AG09309 (cell line): Measurements from ENCODE around the gene NT5C1A.

Source experiments
- DNase-seq: peaks from one replicate; pipeline ENCODE4 v3.0.0-alpha.2; 2010; ENCODE audit warnings: low read depth
- H3K4me3 ChIP-seq: 2 replicates; pipeline ENCODE4 v1.5.1; 2011; ENCODE audit warnings: mild to moderate bottlenecking, low read depth, low read length, moderate library complexity; ENCODE audit not compliant: control insufficient read depth
- CTCF ChIP-seq: IDR thresholded peaks from 2 replicates; pipeline ENCODE4 v1.5.1; 2011; ENCODE audit warnings: mild to moderate bottlenecking, low read depth, low read length, inconsistent platforms; ENCODE audit not compliant: insufficient read depth, control insufficient read depth; ENCODE audit errors: missing control alignments

NT5C1A gene

GRCh38 chr1:39698568-39698967 is 26.7 kb upstream of the NT5C1A start:
- H3K4me3 ChIP-seq = no peak overlapping the region
- no peak for DNase-seq
- TF ChIP-seq CTCF = no peak

- no peak for DNase-seq
- TF ChIP-seq CTCF = no peak
- no peak overlapping the region for H3K4me3 ChIP-seq
Observed at GRCh38 chr1:39696448-39696847, 24.5 kb upstream of the NT5C1A start.

- DNase-seq = no peak
- no peak for TF ChIP-seq CTCF
- no peak overlapping the region for H3K4me3 ChIP-seq
Observed at GRCh38 chr1:39695016-39695415, 23.1 kb upstream of the NT5C1A start.

- TF ChIP-seq CTCF = no peak
- H3K4me3 ChIP-seq = no peak overlapping the region
- no peak for DNase-seq
Observed at GRCh38 chr1:39694026-39694425, 22.1 kb upstream of the NT5C1A start.

GRCh38 chr1:39692152-39693074 is 20.5 kb upstream of the NT5C1A start:
- H3K4me3 ChIP-seq = no peak overlapping the region

More at GRCh38 chr1:39692152-39693074, 20.5 kb upstream of the NT5C1A start:
- no peak for TF ChIP-seq CTCF
- no peak for DNase-seq
